Neural cell (in vitro differentiated cells): ENCODE data around the gene MLLT3.

Source experiments
- MXI1 ChIP-seq: fragments of 450-650 bp; conservative IDR thresholded peaks from 2 replicates; pipeline ENCODE4 v1.6.1; 2014; ENCODE audit warnings: antibody characterized with exemption, mild to moderate bottlenecking; ENCODE audit not compliant: poor library complexity, severe bottlenecking
- POLR2AphosphoS5 ChIP-seq: IDR thresholded peaks from 2 replicates; pipeline ENCODE4 v1.6.1; 2012
- RAD21 ChIP-seq: fragments of 450-650 bp; conservative IDR thresholded peaks from 2 replicates; pipeline ENCODE4 v1.6.1; 2014; ENCODE audit warnings: antibody characterized with exemption, mild to moderate bottlenecking, moderate library complexity
- SMC3 ChIP-seq: fragments of 450-650 bp; conservative IDR thresholded peaks from 2 replicates; pipeline ENCODE4 v1.6.1; 2014; ENCODE audit warnings: antibody characterized with exemption, mild to moderate bottlenecking, moderate library complexity; ENCODE audit not compliant: poor library complexity
- TF ChIP-seq, protein P1 (sequence below): fragments of 450-650 bp; IDR thresholded peaks from 2 replicates; pipeline ENCODE4 v1.5.1; 2014; ENCODE audit warnings: antibody characterized with exemption, mild to moderate bottlenecking, moderate library complexity; ENCODE audit not compliant: poor library complexity, severe bottlenecking
- TF ChIP-seq, protein P2 (sequence below): IDR thresholded peaks from 2 replicates; pipeline ENCODE4 v1.6.1; 2012; ENCODE audit warnings: borderline replicate concordance

DNA sequence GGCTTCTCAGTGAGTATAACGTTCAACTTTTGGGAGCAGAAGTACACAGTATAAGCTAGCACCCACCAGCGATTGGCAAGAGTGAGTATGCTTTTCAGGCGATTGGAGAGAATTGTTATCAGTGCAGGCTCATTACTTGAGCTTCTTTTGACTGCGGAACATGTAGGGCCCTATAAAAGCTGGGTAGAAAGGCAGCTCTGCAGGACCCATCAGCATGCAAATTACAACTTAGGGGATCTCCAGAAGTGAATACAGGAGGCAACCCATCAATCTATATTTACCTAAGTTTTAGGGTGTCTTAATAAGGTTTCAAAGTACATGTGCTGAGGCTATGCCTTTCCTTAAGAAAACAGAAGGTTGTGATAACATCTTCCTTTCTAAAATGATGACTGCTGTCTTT lies 225.0 kb downstream of the MLLT3 start:
- TF ChIP-seq, protein P1, sequence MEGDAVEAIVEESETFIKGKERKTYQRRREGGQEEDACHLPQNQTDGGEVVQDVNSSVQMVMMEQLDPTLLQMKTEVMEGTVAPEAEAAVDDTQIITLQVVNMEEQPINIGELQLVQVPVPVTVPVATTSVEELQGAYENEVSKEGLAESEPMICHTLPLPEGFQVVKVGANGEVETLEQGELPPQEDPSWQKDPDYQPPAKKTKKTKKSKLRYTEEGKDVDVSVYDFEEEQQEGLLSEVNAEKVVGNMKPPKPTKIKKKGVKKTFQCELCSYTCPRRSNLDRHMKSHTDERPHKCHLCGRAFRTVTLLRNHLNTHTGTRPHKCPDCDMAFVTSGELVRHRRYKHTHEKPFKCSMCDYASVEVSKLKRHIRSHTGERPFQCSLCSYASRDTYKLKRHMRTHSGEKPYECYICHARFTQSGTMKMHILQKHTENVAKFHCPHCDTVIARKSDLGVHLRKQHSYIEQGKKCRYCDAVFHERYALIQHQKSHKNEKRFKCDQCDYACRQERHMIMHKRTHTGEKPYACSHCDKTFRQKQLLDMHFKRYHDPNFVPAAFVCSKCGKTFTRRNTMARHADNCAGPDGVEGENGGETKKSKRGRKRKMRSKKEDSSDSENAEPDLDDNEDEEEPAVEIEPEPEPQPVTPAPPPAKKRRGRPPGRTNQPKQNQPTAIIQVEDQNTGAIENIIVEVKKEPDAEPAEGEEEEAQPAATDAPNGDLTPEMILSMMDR = no peak
- TF ChIP-seq MXI1 (no peak), POLR2AphosphoS5 (no peak), RAD21 (no peak), SMC3 (no peak)
- TF ChIP-seq, protein P2, sequence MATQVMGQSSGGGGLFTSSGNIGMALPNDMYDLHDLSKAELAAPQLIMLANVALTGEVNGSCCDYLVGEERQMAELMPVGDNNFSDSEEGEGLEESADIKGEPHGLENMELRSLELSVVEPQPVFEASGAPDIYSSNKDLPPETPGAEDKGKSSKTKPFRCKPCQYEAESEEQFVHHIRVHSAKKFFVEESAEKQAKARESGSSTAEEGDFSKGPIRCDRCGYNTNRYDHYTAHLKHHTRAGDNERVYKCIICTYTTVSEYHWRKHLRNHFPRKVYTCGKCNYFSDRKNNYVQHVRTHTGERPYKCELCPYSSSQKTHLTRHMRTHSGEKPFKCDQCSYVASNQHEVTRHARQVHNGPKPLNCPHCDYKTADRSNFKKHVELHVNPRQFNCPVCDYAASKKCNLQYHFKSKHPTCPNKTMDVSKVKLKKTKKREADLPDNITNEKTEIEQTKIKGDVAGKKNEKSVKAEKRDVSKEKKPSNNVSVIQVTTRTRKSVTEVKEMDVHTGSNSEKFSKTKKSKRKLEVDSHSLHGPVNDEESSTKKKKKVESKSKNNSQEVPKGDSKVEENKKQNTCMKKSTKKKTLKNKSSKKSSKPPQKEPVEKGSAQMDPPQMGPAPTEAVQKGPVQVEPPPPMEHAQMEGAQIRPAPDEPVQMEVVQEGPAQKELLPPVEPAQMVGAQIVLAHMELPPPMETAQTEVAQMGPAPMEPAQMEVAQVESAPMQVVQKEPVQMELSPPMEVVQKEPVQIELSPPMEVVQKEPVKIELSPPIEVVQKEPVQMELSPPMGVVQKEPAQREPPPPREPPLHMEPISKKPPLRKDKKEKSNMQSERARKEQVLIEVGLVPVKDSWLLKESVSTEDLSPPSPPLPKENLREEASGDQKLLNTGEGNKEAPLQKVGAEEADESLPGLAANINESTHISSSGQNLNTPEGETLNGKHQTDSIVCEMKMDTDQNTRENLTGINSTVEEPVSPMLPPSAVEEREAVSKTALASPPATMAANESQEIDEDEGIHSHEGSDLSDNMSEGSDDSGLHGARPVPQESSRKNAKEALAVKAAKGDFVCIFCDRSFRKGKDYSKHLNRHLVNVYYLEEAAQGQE = no peak
